EL (cell line): ENCODE results near the gene SPAG9.
A peak's percentile ranks its signal among the peaks of the same experiment; 100 is the strongest.

Experiments
- DNase-seq: peaks from one replicate; pipeline ENCODE4 v3.0.0-alpha.2; 2016

The SPAG9 gene

GRCh38 chr17:50986989-50987660 lies 133.5 kb downstream of the SPAG9 start:
- DNase-seq = peak; percentile 38

- no peak for DNase-seq
These were observed 139.4 kb downstream of the SPAG9 start for GRCh38 chr17:50981279-50981678.

- DNase-seq = no peak
These were observed 141.1 kb downstream of the SPAG9 start for GRCh38 chr17:50979524-50979927.

- DNase-seq = no peak
These were observed 143.0 kb downstream of the SPAG9 start for GRCh38 chr17:50977487-50978159.

- no peak for DNase-seq
These were observed 143.7 kb downstream of the SPAG9 start for GRCh38 chr17:50976951-50977472.

- DNase-seq = no peak
These were observed 146.8 kb downstream of the SPAG9 start for GRCh38 chr17:50973557-50974494.

- no peak for DNase-seq
These were observed 148.1 kb downstream of the SPAG9 start for GRCh38 chr17:50972577-50972976.

- no peak for DNase-seq
These were observed 152.9 kb downstream of the SPAG9 start for GRCh38 chr17:50967795-50968194.

GRCh38 chr17:50966163-50966666 lies 154.5 kb downstream of the SPAG9 start:
- DNase-seq = no peak

- no peak for DNase-seq
These were observed 157.5 kb downstream of the SPAG9 start for GRCh38 chr17:50963139-50963538.

- no peak for DNase-seq
These were observed 159.1 kb downstream of the SPAG9 start for GRCh38 chr17:50961282-50962220.

GRCh38 chr17:50959341-50959740 lies 161.3 kb downstream of the SPAG9 start:
- no peak for DNase-seq

GRCh38 chr17:50957600-50958575 lies 162.8 kb downstream of the SPAG9 start:
- no peak for DNase-seq

- peak; percentile 64 for DNase-seq
These were observed 163.7 kb downstream of the SPAG9 start for GRCh38 chr17:50956750-50957523.

GRCh38 chr17:50956409-50956749 lies 164.3 kb downstream of the SPAG9 start:
- DNase-seq = no peak

GRCh38 chr17:50955667-50956120 lies 165.0 kb downstream of the SPAG9 start:
- no peak for DNase-seq

GRCh38 chr17:50955160-50955559 lies 165.5 kb downstream of the SPAG9 start:
- no peak for DNase-seq

GRCh38 chr17:50954641-50955121 lies 166.0 kb downstream of the SPAG9 start:
- no peak for DNase-seq

- no peak for DNase-seq
These were observed 166.7 kb downstream of the SPAG9 start for GRCh38 chr17:50953831-50954601.
